GM23338 (cell line): Measurements from ENCODE around the gene IGFL3.
"Not testable (repeated sequence)": the region's sequence is repeated elsewhere in the genome, so short reads cannot be mapped to it uniquely, and the experiment has no call there.

Source experiments
- CTCF ChIP-seq, 2 experiments: fragments of 200-600 bp in 1 of 2; sonication (generic) in 1 of 2; conservative IDR thresholded peaks; 2 replicates each; pipeline versions ENCODE4 v1.5.1 to v1.6.1; 2016 to 2017; ENCODE audit warnings: antibody characterized with exemption in 2 of 2, low read depth in 2 of 2, mild to moderate bottlenecking in 2 of 2, moderate library complexity in 1 of 2
- EZH2phosphoT487 ChIP-seq: fragments of 200-600 bp; sonication (generic); IDR thresholded peaks from one replicate; pipeline ENCODE4 v1.8.1; 2018; ENCODE audit warnings: antibody characterized with exemption; ENCODE audit not compliant: unreplicated experiment
- TF ChIP-seq, protein P1 (sequence below): IDR thresholded peaks from one replicate; pipeline ENCODE4 v1.6.1; 2018; ENCODE audit warnings: antibody characterized with exemption; ENCODE audit not compliant: unreplicated experiment

DNA sequence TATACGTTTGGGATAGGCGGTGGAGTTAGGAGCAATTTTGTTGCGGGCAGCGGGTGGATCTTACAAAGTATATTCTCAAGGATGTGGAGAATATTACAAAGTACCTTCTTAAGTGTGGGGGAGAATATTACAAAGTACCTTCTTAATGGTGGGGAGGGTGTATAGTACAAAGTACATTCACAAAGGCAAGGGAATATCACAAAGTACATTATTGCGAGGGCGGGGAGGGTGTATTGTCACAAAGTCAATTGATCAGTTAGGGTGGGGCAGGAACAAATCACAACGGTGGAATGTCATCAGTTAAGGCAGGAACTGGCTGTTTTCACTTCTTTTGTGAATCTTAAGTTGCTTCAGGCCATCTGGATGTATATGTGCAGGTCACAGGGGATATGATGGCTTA, 22.2 kb downstream of the IGFL3 start:
- TF ChIP-seq CTCF (conservative IDR thresholded peaks at IDR 0.05; ENCODE audit: low read depth in 2 of 2); EZH2phosphoT487: not testable (repeated sequence)
- TF ChIP-seq, protein P1, sequence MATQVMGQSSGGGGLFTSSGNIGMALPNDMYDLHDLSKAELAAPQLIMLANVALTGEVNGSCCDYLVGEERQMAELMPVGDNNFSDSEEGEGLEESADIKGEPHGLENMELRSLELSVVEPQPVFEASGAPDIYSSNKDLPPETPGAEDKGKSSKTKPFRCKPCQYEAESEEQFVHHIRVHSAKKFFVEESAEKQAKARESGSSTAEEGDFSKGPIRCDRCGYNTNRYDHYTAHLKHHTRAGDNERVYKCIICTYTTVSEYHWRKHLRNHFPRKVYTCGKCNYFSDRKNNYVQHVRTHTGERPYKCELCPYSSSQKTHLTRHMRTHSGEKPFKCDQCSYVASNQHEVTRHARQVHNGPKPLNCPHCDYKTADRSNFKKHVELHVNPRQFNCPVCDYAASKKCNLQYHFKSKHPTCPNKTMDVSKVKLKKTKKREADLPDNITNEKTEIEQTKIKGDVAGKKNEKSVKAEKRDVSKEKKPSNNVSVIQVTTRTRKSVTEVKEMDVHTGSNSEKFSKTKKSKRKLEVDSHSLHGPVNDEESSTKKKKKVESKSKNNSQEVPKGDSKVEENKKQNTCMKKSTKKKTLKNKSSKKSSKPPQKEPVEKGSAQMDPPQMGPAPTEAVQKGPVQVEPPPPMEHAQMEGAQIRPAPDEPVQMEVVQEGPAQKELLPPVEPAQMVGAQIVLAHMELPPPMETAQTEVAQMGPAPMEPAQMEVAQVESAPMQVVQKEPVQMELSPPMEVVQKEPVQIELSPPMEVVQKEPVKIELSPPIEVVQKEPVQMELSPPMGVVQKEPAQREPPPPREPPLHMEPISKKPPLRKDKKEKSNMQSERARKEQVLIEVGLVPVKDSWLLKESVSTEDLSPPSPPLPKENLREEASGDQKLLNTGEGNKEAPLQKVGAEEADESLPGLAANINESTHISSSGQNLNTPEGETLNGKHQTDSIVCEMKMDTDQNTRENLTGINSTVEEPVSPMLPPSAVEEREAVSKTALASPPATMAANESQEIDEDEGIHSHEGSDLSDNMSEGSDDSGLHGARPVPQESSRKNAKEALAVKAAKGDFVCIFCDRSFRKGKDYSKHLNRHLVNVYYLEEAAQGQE: not testable (repeated sequence)
